NCI-H2171 treated with DMSO at 0.1 percent for 48 hours (cell line): ENCODE data around the gene SULT4A1.
A peak's percentile ranks its signal among the peaks of the same experiment; 100 is the strongest.
"Not testable (repeated sequence)": the region's sequence is repeated elsewhere in the genome, so short reads cannot be mapped to it uniquely, and the experiment has no call there.

Source experiments
- DNase-seq: peaks from one replicate; lab custom pipeline; 2025; lab: John Stamatoyannopoulos, UW

SULT4A1 gene

GRCh38 chr22:43886231-43886630 is 23.9 kb upstream of the SULT4A1 start:
- no peak for DNase-seq

GRCh38 chr22:43885786-43886185 is 23.5 kb upstream of the SULT4A1 start:
- DNase-seq = no peak

- DNase-seq = no peak
Measured at GRCh38 chr22:43885319-43885671, 23.0 kb upstream of the SULT4A1 start.

GRCh38 chr22:43884600-43885318 is 22.4 kb upstream of the SULT4A1 start:
- peak; percentile 58 for DNase-seq

GRCh38 chr22:43883719-43884415 is 21.6 kb upstream of the SULT4A1 start:
- DNase-seq = no peak

- peak; percentile 68 for DNase-seq
Measured at GRCh38 chr22:43883012-43883661, 20.8 kb upstream of the SULT4A1 start.

GRCh38 chr22:43882122-43882767 is 19.9 kb upstream of the SULT4A1 start:
- no peak for DNase-seq

- no peak for DNase-seq
Measured at GRCh38 chr22:43881091-43882061, 19.1 kb upstream of the SULT4A1 start.

- DNase-seq = no peak
Measured at GRCh38 chr22:43880541-43880991, 18.3 kb upstream of the SULT4A1 start.

- DNase-seq = no peak
Measured at GRCh38 chr22:43879901-43880540, 17.7 kb upstream of the SULT4A1 start.

GRCh38 chr22:43878831-43879550 is 16.7 kb upstream of the SULT4A1 start:
- no peak for DNase-seq

- DNase-seq = no peak
Measured at GRCh38 chr22:43878079-43878795, 15.9 kb upstream of the SULT4A1 start.

GRCh38 chr22:43876866-43877509 is 14.7 kb upstream of the SULT4A1 start:
- DNase-seq = no peak

- no peak for DNase-seq
Measured at GRCh38 chr22:43869799-43870198, 7.5 kb upstream of the SULT4A1 start.

GRCh38 chr22:43869001-43869400 is 6.7 kb upstream of the SULT4A1 start:
- DNase-seq = not testable (repeated sequence)

- DNase-seq = no peak
Measured at GRCh38 chr22:43867839-43868635, 5.7 kb upstream of the SULT4A1 start.

GRCh38 chr22:43862882-43863202 is 529 bp upstream of the SULT4A1 start:
- DNase-seq = no peak

- peak; percentile 7 for DNase-seq
Measured at GRCh38 chr22:43861529-43861928, 784 bp downstream of the SULT4A1 start.
